HG03565 (cell line): Measurements from ENCODE around the gene BAD.

Experiments used
- ATAC-seq: cut with Tn5 transposase; IDR thresholded peaks from one replicate; pipeline ENCODE4 v1.9.1; 2021; ENCODE audit warnings: mild to moderate bottlenecking, moderate library complexity; ENCODE audit not compliant: unreplicated experiment

The BAD gene

GRCh38 chr11:64281957-64282770, 2.3 kb downstream of the BAD start:
- ATAC-seq, result no peak

- ATAC-seq, result no peak
These were observed 5.8 kb downstream of the BAD start for GRCh38 chr11:64278576-64279190.

GRCh38 chr11:64276653-64277431, 7.6 kb downstream of the BAD start:
- ATAC-seq, result no peak

GRCh38 chr11:64275841-64276240, 8.6 kb downstream of the BAD start:
- ATAC-seq, result no peak

- ATAC-seq, result no peak
These were observed 9.2 kb downstream of the BAD start for GRCh38 chr11:64275031-64275800.

GRCh38 chr11:64269540-64270220, 14.8 kb downstream of the BAD start:
- peak; percentile 46 for ATAC-seq

GRCh38 chr11:64268893-64269539, 15.4 kb downstream of the BAD start:
- peak; percentile 4 for ATAC-seq

GRCh38 chr11:64268025-64268892, 16.2 kb downstream of the BAD start:
- no peak for ATAC-seq

- ATAC-seq, result no peak
These were observed 17.1 kb downstream of the BAD start for GRCh38 chr11:64267207-64267945.

GRCh38 chr11:64266339-64266738, 18.1 kb downstream of the BAD start:
- ATAC-seq, result no peak

- ATAC-seq, result no peak
These were observed 19.0 kb downstream of the BAD start for GRCh38 chr11:64265176-64266160.

GRCh38 chr11:64264371-64264852, 20.1 kb downstream of the BAD start:
- ATAC-seq, result no peak

GRCh38 chr11:64263947-64264317, 20.5 kb downstream of the BAD start:
- no peak for ATAC-seq

GRCh38 chr11:64263021-64263946, 21.2 kb downstream of the BAD start:
- ATAC-seq, result no peak

- no peak for ATAC-seq
These were observed 22.0 kb downstream of the BAD start for GRCh38 chr11:64262271-64263002.
